HepG2 (cell line): ENCODE results near the gene PRMT7. TPM values are rescaled to one million over a fixed set of nuclear protein-coding genes. Genes with fewer than 3 reads are reported as not detected.

Experiments
- E2F5 ChIP-seq: sonication (generic); formaldehyde crosslinking; conservative IDR thresholded peaks from 2 replicates; pipeline ENCODE4 v1.4.0; 2020; ENCODE audit warnings: missing genetic modification reagents
- EHMT2 ChIP-seq: fragments of 200-600 bp; sonication (generic); IDR thresholded peaks from 2 replicates; pipeline ENCODE4 v1.7.0; 2017; ENCODE audit warnings: antibody characterized with exemption, low read depth, low read length, borderline replicate concordance
- FOXA1 ChIP-seq, 2 experiments: fragments of 450-650 bp in 1 of 2; sonication (generic) in 1 of 2; formaldehyde crosslinking in 1 of 2; IDR thresholded peaks; 2 replicates each; pipeline versions ENCODE4 v1.4.0 to v1.6.1; 2016 to 2020; ENCODE audit warnings: missing genetic modification reagents in 1 of 2
- FOXK2 ChIP-seq: fragments of 450-650 bp; IDR thresholded peaks from 2 replicates; pipeline ENCODE4 v1.6.1; 2016
- HBP1 ChIP-seq: IDR thresholded peaks from 2 replicates; pipeline ENCODE4 v1.6.1; 2016; ENCODE audit warnings: low read depth, control low read depth
- TBP ChIP-seq: sonication (generic); formaldehyde crosslinking; IDR thresholded peaks from 2 replicates; pipeline ENCODE4 v1.5.0; 2020; ENCODE audit warnings: missing genetic modification reagents
- ZBTB33 ChIP-seq: sonication (generic); formaldehyde crosslinking; IDR thresholded peaks from 2 replicates; pipeline ENCODE4 v1.4.0; 2020; ENCODE audit warnings: missing genetic modification reagents
- ZGPAT ChIP-seq: IDR thresholded peaks from 2 replicates; pipeline ENCODE4 v1.6.1; 2016; ENCODE audit warnings: mild to moderate bottlenecking
- ZNF30 ChIP-seq: sonication (generic); formaldehyde crosslinking; IDR thresholded peaks from 2 replicates; pipeline ENCODE4 v1.5.0; 2020; ENCODE audit warnings: mild to moderate bottlenecking, missing genetic modification reagents
- ZNF556 ChIP-seq: sonication (generic); formaldehyde crosslinking; IDR thresholded peaks from 2 replicates; pipeline ENCODE4 v1.4.0; 2020; ENCODE audit warnings: mild to moderate bottlenecking, missing genetic modification reagents, borderline replicate concordance
- polyA plus RNA-seq, 8 experiments: library from polyadenylated mRNA; depleted of rRNA in 3 of 8; stranded (reverse) in 7 of 8; unstranded in 1 of 8; fragments of >200 nt; fragmentation: Illumina TruSeq in 4 of 8; extraction: Trizol in 4 of 8; gene quantifications; 2 replicates each; pipeline versions ENCODE4 v1.2.1 to v1.2.3, GENCODE V29; 2011 to 2016; ENCODE audit warnings: low read depth in 4 of 8, missing spikeins in 1 of 8, mixed read lengths in 1 of 8; ENCODE audit not compliant: insufficient read depth in 1 of 8
- total RNA-seq, 5 experiments: library from RNA; depleted of rRNA; stranded (reverse); fragments of >200 nt; fragmentation: Illumina TruSeq; extraction: Trizol; gene quantifications; 2 replicates each; pipeline ENCODE4 v1.2.3, GENCODE V29; 2016; ENCODE audit warnings: low read depth in 1 of 5
- TF ChIP-seq, protein P1 (sequence below), 2 experiments: fragments of 450-650 bp in 1 of 2; sonication (generic) in 1 of 2; formaldehyde crosslinking in 1 of 2; IDR thresholded peaks; 2 replicates each; pipeline versions ENCODE4 v1.6.1 to v1.8.0; 2016 to 2022; ENCODE audit warnings: antibody characterized with exemption in 1 of 2, mild to moderate bottlenecking in 1 of 2, missing genetic modification reagents in 1 of 2

The PRMT7 gene
- total and polyA plus RNA-seq, 2 of the 13 experiments (the other 11 are each of a cell fraction or from before 2014, with no cell fraction given): 47.5 to 55.0 TPM

DNA sequence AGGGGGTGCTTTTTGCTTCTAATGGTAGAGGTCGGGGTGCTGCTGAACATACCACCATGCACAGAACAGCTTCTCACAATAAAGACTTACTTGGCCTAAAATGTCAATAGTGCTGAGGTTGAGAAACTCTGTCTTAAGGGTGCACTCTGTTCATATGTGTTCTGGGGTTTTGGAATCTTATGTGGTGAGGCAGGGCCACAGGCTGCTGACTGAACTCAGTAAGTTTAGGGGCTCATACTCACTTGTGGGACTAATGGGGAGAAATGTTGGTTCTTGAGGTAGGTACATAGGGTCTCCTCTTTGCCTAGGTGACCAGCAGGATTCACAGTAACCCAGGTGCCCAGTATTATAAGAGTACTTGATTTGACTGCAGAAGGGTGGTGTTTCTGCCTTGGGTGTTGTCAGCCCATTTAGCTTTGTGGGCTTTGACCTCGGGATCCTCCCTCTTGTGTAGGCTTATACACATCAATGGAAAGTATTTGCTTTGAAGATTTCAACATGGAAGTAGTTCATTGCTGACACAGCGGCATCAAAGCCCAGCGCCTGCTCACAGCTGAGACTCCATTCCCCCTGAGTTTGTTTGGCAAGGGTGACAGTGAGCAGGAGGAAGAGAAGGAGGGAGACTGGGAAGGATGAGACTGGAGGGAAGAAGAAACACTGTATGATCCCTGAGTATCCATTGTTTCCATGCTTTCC lies 29.3 kb upstream of the PRMT7 start (continued):
- TF ChIP-seq E2F5 (CRISPR knock-in tag) (no peak), FOXA1 (IDR thresholded peaks at IDR 0.05) (peak; percentile 56), FOXA1 (CRISPR knock-in tag; IDR thresholded peaks at IDR 0.05) (peak; percentile 95), FOXK2 (peak; percentile 80), ZNF30 (CRISPR knock-in tag) (no peak), TBP (CRISPR knock-in tag) (no peak), EHMT2 (no peak; the same call in 1 of the 2 replicates), ZBTB33 (CRISPR knock-in tag) (peak; percentile 68), ZNF556 (CRISPR knock-in tag) (peak; percentile 98; the same call in 1 of the 2 replicates), ZGPAT (peak; percentile 95), HBP1 (CRISPR knock-in tag) (peak; percentile 88)
- TF ChIP-seq, protein P1, sequence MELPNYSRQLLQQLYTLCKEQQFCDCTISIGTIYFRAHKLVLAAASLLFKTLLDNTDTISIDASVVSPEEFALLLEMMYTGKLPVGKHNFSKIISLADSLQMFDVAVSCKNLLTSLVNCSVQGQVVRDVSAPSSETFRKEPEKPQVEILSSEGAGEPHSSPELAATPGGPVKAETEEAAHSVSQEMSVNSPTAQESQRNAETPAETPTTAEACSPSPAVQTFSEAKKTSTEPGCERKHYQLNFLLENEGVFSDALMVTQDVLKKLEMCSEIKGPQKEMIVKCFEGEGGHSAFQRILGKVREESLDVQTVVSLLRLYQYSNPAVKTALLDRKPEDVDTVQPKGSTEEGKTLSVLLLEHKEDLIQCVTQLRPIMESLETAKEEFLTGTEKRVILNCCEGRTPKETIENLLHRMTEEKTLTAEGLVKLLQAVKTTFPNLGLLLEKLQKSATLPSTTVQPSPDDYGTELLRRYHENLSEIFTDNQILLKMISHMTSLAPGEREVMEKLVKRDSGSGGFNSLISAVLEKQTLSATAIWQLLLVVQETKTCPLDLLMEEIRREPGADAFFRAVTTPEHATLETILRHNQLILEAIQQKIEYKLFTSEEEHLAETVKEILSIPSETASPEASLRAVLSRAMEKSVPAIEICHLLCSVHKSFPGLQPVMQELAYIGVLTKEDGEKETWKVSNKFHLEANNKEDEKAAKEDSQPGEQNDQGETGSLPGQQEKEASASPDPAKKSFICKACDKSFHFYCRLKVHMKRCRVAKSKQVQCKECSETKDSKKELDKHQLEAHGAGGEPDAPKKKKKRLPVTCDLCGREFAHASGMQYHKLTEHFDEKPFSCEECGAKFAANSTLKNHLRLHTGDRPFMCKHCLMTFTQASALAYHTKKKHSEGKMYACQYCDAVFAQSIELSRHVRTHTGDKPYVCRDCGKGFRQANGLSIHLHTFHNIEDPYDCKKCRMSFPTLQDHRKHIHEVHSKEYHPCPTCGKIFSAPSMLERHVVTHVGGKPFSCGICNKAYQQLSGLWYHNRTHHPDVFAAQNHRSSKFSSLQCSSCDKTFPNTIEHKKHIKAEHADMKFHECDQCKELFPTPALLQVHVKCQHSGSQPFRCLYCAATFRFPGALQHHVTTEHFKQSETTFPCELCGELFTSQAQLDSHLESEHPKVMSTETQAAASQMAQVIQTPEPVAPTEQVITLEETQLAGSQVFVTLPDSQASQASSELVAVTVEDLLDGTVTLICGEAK (IDR thresholded peaks at IDR 0.05): no peak
- TF ChIP-seq, protein P1 (CRISPR knock-in tag; IDR thresholded peaks at IDR 0.05): no peak; the same call in 1 of the 2 replicates
